ENCODE measurements around the gene HSPB6.

DNA sequence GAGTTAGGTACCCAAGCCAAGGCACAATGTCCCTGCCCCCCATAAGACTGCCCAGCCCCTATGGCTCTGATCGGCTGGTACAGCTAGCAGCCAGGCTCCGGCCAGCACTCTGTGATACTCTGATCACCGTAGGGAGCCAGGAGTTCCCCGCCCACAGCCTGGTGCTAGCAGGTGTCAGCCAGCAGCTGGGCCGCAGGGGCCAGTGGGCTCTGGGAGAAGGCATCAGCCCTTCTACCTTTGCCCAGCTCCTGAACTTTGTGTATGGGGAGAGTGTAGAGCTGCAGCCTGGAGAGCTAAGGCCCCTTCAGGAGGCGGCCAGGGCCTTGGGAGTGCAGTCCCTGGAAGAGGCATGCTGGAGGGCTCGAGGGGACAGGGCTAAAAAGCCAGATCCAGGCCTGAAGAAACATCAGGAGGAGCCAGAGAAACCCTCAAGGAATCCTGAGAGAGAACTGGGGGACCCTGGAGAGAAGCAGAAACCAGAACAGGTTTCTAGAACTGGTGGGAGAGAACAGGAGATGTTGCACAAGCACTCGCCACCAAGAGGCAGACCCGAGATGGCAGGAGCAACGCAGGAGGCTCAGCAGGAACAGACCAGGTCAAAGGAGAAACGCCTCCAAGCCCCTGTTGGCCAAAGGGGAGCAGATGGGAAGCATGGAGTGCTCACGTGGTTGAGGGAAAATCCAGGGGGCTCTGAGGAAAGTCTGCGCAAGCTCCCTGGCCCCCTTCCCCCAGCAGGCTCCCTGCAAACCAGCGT is 42.1 kb downstream of the HSPB6 start:
- TF ChIP-seq, protein P1, sequence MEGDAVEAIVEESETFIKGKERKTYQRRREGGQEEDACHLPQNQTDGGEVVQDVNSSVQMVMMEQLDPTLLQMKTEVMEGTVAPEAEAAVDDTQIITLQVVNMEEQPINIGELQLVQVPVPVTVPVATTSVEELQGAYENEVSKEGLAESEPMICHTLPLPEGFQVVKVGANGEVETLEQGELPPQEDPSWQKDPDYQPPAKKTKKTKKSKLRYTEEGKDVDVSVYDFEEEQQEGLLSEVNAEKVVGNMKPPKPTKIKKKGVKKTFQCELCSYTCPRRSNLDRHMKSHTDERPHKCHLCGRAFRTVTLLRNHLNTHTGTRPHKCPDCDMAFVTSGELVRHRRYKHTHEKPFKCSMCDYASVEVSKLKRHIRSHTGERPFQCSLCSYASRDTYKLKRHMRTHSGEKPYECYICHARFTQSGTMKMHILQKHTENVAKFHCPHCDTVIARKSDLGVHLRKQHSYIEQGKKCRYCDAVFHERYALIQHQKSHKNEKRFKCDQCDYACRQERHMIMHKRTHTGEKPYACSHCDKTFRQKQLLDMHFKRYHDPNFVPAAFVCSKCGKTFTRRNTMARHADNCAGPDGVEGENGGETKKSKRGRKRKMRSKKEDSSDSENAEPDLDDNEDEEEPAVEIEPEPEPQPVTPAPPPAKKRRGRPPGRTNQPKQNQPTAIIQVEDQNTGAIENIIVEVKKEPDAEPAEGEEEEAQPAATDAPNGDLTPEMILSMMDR (IDR thresholded peaks at IDR 0.05): no peak
- TF ChIP-seq POLR2AphosphoS5 (IDR thresholded peaks at IDR 0.05): no peak

Data from sigmoid colon (tissue), 4 donors.